Measurements from ENCODE around the gene AKAP17A.
A peak's percentile ranks its signal among the peaks of the same experiment; 100 is the strongest.

The AKAP17A gene

DNA sequence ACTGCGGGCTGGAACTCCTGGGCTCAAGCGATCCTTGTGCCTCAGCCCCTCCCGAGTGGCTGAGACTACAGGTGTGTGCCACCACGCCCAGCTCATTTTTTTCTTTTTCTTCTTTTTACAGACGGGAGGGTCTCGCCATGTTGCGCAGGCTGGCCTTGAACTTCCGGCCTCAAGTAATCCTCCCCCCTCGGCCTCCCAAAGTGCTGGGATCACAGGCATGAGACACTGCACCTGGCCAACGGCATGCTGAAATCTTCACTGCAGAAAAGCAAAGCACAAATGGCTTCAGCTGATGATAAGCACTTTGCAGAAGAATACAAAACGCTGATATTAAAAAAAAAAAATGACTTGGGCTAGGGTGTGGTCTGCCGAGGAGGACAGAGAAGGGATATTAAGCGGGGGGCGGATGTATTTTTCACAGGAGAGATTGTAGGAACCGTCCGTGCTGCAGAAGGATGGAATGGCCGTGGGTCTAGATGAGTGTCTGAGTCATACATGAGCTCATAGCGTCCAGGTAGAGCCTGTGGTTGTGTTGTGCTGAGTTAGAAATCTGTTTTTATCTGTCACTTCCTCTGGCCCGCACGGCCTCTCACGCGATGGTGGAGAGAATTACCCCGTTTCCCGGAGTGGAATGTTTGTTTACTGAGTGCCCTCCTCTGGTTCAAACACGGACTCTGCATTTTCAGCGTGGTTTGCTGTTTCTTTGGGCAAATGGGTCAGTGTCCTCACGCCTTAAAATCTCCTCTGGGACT lies 8.5 kb upstream of the AKAP17A start:
- peak; percentile 66 to 68 for DNase-seq

DNA sequence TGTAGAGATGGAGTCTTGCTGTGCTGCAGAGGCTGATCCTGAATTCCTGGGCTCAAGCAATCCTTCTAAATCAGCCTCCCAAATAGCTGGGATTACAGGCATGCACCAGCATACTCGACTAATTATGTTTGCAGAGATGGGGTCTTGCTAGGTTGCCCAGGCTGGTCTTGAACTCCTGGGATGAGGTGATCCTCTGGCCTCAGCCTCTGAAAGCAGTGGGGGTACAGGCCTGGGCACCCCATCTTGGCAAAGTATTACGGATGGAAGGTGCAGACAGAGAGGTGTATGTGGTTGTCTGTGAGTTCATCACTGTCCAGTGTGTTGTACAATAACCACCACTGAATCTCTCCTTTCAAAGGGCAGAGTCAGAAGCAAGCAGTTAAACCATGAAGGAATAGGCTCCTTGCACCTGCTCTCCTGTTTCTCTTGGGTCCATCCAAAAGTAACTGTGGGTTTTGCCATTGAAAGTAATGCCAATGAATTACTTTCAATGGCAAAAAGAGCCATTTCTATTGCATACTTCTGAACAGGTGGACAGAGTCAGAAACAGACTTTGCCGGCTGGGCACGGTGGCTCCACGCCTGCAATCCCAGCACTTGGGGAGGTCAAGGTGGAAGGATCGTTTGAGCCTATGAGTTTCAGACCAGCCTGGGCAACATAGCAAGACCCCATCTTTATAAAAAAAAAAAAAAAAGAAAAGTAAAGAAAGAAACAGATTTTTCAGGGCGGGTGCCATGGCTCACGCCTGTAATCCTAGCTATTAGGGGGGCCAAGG lies 7.0 kb upstream of the AKAP17A start:
- DNase-seq, result no peak

DNA sequence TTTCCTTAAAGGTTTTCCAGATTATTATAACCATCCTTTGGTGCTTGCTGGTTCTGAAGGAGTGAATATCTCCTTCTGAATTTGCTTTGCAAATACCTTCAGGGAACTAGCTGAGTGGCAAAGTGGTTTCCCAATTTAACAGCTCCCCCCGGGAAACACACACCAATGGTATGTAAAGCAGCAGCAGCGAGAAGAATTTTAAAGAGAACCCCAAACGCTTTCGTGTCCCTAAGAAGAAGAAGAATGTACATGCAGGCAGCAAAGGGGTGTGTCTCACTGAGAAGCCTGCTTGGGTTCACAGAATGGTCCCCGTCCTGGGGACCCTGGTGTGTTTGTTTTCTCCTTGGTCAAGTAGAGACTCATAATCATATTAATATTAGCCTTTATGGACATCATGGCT lies 4.2 kb upstream of the AKAP17A start:
- DNase-seq, result peak in 1 of 2 donors; percentile 15

DNA sequence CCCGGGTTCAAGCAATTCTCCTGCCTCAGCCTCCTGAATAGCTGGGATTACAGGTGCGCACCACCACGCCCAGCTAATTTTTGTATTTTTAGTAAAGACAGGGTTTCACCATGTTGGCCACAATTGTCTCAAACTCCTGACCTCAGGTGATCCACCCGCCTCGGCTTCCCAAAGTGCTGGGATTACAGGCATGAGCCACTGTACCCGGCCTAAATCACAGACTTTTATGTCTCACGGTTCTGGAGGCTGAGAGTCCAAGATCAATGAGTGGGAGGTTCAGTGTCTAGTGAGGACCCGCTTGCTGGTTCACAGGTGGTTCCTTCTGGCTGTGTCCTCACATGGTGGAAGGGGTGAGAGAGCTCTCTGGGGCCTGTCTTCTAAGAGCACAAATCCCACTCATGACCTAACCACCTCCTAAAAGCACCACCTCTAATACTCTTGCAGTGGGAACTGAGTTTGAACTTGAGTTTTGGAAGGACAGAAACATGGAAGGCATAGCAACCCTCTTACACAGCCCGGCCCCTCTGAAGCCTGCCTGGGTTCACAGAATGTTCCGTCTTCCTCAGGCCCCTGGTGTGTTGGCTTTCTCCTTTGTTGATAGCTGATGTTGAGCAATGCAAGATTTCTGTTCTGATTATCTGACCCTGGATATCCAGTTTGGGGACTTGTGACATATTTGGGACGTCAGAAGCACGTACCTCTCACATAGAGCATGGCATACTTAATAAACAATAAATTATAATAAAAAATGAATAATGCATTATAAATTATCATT lies 1.9 kb upstream of the AKAP17A start:
- DNase-seq, result peak in 1 of 2 donors; percentile 14

DNA sequence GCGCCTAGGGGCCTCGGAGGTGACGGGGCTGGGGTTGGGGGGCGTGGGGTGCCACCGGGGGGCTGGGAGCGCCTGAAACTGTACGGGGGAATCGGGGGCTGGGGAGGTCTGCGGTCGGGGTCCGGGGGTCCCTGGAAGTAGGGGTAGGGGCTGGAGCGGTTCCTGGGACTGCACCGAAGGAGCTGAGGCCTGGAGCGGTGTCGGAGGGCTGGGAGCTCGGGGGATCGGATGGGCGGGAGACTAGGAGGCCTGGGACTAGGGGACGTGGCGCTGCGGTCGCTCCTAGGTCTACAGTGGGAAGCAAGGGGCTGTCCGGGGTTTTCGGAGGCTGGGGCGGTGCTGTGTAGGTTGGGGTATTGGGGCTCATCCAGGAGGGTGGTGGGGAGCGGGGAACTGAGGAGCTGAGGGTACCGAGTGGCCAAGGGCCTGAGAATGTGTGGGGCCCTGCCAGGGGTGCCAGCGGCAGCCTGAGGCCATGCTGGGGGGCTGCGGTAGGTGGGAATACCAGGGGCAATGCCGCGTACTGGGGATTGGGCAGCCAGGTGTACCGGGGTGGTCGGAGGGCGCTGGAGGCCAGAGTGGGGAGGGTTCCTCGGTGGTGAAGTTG lies 562 bp downstream of the AKAP17A start:
- peak; percentile 29 to 30 for DNase-seq

DNA sequence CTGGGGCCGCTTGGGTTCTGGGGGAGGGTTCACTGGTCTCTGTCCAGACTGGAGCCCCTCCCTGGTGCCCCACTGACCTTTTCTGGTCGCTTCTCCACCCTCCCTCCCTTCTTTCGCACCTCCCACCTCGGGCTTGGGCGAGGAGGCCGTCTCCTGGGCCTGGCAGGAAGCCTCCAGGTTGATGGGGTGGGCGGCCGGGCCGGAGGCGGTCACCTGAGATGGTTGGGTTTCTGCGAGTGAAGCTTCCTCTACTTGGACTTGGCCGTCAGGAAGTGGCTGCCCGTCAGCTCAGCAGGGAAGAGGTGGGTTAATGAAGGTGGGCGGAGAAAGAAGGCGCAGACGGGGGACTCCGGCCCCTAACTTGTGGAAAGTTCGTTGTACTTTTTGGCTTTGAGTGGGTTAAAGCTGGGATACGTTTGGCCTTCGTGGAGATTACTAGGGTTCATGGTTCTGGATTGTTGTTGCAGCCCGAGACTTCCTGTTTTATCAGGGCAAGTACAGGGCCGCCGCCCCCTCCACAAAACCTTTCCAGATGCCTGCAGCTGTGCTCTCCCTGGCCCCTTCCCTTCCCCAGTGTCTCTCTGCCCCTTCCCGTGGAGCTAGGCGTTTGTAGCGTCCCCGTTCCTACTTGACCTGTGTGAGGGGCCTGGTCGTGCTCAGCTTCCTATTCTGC lies 1.2 kb downstream of the AKAP17A start:
- DNase-seq, result peak; percentile 22 to 28

DNA sequence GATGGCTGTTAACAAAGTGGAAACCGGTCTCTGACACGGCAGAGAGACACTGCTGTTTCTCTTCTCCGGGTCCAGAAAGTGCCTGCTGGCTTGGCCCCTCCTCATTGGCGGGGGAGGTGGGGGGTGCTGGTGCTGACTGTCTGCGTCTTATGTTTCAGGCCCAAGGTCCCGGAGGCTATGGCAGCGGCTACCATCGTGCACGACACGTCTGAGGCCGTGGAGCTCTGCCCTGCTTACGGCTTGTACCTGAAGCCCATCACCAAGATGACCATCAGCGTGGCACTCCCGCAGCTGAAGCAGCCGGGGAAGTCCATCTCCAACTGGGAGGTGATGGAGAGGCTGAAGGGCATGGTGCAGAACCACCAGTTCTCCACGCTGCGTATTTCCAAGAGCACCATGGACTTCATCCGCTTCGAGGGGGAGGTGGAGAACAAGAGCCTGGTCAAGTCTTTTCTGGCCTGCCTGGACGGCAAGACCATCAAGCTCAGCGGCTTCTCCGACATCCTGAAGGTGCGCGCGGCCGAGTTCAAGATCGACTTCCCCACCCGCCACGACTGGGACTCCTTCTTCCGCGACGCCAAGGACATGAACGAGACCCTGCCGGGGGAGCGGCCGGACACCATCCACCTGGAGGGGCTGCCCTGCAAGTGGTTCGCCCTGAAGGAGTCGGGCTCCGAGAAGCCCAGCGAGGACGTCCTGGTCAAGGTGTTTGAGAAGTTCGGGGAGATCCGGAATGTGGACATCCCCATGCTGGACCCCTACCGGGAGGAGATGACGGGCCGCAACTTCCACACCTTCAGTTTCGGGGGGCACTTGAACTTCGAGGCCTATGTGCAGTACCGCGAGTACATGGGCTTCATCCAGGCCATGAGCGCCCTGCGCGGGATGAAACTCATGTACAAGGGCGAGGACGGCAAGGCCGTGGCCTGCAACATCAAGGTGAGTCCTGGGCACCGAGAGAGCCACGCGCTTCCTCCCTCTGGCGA lies 2.2 kb downstream of the AKAP17A start:
- no peak for DNase-seq

DNA sequence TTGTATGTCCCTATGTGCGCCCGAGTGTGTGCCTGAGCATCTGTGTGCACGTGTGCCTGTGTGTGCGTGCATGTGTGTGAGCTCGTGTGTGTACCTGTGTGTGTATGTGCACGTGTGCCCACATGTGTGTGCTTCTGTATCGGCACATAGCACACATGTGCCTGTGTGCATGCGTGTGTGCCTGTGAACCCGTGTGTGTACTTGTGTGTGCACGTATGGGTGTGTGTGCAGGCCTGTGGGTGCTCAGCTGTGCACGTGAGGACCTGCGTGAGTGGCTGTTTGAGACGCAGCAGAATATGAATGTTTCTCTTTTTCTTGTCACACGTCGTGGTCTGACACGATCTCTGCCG lies 4.3 kb downstream of the AKAP17A start:
- DNase-seq, result no peak

DNA sequence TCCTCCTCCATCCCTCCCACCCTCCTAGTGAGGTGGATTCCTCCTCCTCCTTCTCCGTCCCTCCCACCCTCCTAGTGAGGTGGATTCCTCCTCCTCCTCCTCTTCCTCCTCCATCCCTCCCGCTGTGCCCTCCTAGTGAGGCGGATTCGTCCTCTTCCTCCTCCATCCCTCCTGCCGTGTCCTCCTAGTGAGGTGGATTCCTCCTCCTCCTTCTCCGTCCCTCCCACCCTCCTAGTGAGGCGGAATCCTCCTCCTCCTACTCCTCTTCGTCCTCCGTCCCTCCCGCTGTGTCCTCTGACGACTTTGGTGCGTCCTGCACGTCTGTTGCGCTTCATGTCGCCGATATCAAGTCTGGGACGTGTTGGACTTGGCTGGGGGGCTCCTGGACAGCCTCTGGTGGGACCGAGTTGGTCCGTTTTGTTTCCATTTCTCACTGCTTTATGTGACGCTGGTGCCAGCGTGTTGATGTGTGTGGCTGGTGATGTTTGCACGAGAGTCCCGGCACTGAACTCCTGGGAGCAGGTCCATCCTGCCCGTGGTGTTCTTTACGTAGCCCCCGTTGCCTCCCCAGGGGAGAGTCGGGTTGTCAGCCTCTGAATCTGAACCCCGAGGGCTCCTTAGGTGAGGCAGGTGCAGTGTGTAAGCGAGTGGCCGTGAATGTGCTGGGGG lies 5.4 kb downstream of the AKAP17A start:
- DNase-seq, result no peak

DNA sequence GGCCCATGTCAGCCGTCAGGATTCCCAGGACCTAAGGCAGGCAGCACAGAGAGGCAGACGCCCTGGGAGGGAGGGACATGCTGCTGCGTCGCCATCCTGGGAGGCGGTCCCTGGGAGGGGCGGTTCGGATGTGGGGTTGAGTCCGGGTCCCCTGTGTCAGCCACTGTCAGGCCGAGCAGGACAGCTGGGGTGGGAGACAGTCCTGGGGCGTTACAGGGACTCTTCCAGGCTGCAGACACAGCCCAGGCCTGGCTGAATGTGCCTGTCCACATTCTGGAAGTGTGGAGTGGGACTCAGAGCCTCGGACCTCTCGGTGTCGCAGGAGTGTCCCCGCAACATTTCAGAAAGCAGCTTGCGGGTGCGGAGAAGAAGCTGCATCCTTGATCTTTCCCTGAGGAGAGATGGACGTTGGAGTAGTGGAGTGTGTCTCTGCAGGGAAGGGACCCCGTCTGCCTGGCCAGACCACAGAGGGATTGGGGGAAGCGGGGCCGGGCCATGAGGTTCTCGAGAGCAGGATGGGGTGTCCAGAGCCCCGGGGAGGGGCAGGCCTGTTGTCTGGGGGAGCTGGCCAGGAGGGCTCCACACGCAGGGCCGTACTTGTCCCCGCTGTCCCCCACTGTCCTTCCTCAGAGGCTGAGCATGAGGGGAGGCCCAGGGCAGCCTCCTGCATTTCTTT lies 6.1 kb downstream of the AKAP17A start:
- no peak for DNase-seq

DNA sequence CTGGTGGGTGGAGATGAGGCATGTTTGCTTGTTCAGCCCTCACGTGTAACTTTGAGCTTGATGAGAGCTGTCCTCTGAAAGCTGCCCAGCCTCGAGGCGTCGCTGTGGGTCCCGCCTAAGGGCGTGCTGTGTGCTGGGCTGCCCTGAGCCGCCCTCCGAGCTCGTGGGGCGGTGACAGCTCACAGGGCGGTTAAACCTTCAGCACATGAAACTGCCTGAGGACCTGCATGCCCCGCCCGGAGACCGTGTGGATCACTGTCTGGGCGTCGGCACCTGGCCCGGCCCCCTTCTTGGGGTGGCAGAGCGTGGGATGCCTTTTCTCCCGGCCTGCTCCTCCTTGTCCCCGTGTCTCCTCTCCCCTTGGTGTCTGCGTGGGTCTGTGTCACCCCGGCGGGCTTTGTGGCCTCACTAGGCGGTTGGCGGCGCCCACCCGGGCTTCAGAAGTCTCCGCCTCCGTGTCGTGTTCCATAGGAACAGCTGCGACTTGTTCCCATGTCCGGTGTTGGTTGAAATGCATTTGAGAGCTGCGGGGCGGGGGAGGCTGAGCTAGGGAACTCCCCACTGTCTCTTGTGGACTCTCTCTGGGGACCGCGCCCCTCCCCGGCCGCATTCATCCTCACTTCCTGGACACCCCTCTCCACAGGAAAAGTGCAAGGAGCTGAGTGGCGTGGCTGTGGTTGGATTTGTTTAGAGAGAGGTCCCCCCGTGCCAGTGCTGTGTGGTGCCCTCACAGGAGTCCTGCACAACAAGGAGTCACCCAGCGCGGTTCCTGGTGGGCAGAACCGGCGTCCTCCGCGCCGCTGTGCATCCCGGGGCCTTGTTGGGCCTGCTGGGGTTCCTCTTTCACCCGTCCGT lies 6.8 kb downstream of the AKAP17A start:
- no peak for DNase-seq

DNA sequence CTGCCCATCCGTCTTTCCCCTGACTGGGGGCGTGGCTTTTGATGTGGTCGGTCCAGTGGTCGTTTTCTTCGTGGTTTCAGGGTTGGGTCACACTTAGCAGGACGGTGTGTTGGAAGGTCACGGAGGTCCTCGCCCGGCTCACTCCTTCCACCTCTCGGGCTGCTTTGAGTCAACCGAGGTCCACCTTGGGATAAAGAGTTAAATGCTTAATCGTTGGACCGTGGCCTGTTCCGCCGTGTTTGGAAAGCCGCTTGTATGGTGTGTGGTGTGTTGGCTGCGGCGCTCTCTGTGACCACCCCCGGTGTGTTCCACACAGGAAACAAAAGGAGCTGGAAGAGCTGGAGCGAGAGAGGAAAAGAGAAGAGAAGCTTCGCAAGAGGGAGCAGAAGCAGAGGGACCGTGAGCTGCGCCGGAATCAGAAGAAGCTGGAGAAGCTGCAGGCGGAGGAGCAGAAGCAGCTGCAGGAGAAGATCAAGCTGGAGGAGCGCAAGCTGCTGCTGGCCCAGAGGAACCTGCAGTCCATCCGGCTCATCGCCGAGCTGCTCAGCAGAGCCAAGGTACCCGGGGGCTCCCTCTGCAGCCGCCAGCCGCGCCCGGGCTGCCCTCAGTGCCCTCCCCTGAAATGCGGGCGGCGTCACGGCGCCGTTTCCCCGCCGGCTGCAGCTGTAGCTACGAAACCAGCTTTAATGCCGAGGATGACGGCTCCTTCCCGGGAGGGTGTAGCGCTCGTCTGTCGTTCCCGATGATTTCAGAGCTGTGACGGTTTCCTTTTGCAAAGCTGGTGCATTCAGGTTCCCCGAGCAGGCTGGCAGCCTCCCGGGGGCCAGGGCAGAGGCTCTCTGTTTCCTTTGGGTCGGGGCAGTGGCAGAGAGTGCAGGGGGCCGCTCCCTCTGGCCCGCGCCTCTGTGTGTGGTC lies 7.7 kb downstream of the AKAP17A start:
- DNase-seq, result peak in 1 of 2 donors; percentile 12

DNA sequence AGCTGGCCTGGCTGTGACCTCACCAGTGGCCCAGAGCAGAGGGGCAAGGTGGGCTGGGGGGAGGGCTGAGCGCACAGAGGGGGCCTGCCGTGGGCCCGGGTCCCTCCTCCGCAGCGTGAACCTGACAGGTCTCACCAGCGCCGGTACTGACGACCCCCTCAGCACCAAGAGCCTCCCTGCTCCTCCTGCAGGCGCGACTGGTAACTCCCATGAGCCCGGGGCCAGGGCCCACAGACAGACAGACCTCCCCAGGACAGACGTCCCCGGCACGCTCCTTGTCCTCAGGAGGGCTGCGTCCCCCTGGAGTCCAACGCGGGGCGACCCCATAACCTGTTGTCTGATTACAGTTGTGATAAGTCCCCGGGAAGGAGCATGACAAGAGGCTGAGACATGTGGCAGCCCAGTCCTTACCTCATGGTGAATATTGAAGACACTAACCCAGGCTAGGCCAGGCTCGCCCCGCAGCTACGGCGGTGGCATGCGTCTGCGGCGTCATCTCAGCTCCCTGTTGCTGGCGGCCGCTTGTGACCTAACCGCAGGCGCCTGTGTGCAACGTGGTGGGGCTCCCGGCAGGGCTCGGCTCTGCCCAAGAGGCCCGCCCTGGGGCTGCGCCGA lies 8.5 kb downstream of the AKAP17A start:
- no peak for DNase-seq

DNA sequence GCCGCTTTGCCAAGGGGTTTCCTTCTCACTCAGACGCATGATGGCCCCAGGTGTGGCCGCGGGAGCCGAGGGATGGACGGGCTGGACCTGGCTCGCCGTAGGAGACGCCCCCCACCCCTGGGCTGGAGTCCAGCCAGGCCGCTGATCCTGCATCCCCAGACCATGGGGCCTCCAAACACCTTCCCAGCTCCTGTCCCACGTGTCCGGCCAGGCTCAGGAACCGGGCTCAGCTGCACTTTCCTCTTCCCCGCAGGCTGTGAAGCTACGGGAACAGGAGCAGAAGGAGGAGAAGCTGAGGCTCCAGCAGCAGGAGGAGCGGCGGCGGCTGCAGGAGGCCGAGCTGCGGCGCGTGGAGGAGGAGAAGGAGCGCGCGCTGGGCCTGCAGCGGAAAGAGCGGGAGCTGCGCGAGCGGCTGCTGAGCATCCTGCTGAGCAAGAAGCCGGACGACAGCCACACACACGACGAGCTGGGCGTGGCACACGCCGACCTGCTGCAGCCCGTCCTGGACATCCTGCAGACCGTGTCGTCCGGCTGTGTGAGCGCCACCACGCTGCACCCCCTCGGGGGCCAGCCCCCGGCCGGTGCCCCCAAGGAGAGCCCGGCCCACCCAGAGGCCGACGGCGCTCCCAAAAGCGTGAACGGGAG lies 9.1 kb downstream of the AKAP17A start:
- DNase-seq, result peak in 1 of 2 donors; percentile 11

DNA sequence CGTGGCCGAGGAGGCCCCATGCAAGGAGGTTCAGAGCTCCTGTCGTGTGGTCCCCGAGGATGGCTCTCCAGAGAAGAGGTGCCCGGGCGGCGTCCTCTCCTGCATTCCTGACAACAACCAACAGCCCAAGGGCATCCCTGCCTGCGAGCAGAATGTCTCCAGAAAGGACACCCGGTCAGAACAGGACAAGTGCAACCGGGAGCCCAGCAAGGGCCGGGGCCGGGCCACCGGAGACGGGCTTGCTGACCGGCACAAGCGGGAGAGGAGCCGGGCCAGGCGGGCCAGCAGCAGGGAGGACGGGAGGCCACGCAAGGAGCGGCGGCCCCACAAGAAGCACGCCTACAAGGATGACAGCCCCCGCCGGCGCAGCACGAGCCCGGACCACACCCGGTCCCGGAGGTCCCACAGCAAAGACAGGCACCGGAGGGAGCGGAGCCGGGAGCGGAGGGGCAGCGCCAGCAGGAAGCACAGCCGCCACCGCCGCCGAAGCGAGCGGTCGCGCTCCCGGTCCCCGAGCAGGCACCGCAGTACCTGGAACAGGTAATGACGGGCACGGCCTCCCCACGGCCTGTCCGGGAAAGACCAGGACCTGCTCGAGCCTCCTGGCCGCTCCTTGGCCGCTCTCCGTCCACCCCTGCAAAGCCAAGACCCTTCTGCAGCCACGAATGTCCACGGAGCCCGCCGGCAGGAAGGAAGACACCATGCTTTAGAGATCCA lies 9.8 kb downstream of the AKAP17A start:
- DNase-seq, result peak in 1 of 2 donors; percentile 15

DNA sequence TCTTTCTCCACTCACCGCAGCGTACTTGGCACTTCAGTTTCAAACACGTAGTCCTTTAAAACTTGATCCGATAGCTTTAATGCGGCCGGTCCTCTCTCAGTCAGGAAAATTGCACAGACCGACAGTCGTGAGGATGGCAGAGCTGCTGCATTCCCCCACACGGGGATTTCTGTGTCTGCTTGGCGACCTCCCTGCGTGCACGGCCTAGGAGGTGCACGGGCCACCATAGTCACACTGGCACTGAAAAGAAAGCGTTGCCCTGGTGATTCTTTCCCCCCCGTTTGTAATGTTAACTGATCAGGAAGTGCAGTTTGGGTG lies 10.3 kb downstream of the AKAP17A start:
- DNase-seq, result peak in 1 of 2 donors; percentile 9
